HG03432 (cell line): Measurements from ENCODE around the gene BEST1.
"Not testable (repeated sequence)": the region's sequence is repeated elsewhere in the genome, so short reads cannot be mapped to it uniquely, and the experiment has no call there.

Source experiments
- ATAC-seq: cut with Tn5 transposase; IDR thresholded peaks from one replicate; pipeline ENCODE4 v1.9.1; 2021; ENCODE audit warnings: mild to moderate bottlenecking, moderate library complexity; ENCODE audit not compliant: unreplicated experiment

Gene BEST1

GRCh38 chr11:61975638-61976419 lies 25.7 kb downstream of the BEST1 start:
- no peak for ATAC-seq

GRCh38 chr11:61976420-61976800 lies 26.3 kb downstream of the BEST1 start:
- no peak for ATAC-seq

DNA sequence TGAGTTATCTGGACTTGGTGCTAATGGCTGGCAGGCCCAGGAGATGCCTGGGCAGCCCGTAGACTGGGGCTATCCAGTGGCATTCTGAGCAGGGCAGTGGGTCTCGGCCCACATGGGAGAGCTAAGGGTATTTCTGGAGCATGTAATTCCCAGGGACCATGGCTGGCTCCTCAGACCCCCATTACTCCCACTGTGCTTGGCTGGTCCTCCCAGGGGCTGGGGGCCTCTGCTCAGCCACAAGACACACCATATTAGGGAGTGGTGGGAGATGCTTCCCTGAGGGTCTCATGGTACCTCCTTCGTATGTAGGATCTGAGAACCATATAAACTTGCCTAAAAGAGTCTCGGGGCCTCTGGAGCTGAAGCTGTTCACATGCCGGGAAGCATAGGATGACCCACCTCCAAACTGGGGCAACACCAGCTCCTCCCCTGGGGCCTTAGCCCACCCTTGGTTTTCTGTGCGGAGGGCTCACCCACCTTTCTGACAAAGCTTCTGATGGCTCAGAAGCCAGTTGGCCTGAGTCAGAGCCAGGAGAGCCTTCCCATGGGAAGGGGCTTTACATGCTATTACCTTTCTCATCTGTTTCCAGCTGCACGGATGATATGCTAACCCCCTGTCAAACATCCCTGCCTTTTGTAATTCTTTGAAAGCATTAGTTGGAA lies 26.8 kb downstream of the BEST1 start:
- ATAC-seq = no peak

DNA sequence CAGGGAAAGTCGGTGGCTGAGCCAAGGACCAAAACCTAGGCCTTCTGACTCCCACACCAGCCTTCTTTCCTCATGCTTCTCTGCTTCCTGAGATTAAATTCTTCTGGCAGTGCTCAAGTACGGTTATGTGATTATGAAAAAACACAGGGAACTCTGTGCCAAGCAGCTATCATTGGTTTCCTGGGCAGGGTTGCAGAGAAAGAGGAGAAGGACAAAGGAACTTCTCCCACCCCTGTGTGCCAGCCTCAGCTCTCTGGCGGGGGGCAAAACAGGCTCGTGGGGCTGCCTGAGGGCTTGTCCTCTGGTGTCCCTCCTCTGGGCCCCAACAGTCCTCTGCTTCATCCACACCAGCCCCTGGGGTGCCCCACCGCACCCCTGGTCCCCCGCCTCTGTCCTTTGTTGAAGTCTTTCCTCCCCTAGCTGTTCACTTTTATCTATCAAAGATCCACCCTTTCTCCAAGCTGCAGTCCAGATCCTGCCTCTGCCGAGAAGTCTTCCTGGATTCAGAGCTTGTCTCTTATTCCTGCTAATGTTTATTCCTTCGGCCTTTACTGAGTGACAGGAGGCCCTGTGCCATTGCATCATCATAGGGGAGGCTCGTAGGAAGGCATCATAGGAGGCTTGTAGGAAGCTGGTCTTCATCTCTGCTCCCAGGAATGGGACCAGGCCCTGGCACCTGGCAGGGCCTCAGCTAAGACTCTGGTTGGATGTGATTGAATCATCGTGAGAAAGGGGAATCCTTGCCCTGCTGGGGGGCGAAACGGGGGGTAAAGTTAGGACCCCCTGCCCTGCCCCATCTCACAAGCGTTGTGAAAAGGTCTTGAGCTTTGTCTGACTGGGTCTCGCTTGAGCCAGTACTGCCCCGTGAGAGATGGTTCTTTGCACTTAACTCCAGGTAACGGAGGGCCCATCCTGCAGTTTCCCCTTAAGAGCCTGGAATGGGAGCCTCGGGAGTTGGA lies 28.8 kb downstream of the BEST1 start:
- no peak for ATAC-seq

- ATAC-seq = no peak
These were observed 30.8 kb downstream of the BEST1 start for GRCh38 chr11:61980783-61981541.

GRCh38 chr11:61983419-61983818 lies 33.3 kb downstream of the BEST1 start:
- ATAC-seq = no peak

- ATAC-seq = no peak
These were observed 35.7 kb downstream of the BEST1 start for GRCh38 chr11:61985869-61986268.

DNA sequence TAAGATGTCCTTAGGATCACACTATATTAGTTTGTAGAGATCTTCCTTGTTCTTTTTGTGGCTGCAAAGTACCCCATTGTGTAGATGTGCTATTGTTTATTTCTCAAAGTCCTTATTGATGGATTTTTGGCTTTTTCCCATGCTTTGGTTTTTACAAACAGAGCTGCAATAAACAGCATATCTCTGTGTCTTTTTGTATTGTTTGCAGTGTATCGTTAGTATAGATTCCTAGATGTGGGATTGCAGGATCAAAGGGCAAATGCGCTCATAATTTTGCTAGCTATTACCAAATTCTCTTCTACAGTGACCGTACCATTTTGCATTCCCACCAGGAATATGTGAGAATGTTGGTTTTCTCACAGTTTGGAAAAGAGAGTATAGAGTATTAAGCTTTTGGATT lies 44.8 kb downstream of the BEST1 start:
- no peak for ATAC-seq

- no peak for ATAC-seq
These were observed 46.8 kb downstream of the BEST1 start for GRCh38 chr11:61996933-61997332.

DNA sequence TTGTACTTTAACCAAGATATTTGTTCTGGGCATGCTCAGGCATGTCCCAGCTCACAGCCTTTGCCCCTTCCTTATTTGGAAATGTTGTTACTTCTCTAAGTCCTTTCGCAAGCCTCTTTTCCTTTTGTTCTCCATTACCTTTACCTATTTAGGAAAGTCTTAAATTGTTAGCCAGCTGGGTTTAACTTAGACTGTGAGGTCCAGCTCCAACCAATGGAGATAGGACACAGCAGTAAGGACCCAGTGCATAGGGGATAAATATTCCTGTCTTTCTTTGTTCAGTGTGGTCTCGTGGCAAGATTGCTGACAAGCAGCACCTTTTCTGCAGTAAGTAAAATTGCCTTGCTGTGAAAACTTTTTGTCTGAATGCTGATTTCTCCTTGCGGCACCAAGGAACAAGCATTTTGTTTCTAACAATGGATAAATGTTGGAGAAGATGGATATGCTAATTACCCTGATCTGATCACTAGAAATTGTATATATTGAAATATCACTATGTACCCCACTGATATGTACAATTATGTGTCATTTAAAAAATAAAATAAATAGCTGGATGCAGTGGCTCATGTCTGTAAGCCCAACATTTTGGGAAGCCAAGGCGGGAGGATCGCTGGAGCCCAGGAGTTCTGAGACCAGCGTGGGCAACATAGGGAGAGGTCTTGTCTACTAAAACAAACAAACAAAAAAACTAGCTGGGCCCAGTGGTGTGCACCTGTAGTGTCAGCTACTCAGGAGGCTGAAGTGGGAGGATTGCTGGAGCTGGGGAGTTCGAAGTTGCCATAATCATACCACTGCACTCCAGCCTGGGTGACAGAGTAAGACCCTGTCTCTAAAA lies 49.2 kb downstream of the BEST1 start:
- no peak for ATAC-seq

DNA sequence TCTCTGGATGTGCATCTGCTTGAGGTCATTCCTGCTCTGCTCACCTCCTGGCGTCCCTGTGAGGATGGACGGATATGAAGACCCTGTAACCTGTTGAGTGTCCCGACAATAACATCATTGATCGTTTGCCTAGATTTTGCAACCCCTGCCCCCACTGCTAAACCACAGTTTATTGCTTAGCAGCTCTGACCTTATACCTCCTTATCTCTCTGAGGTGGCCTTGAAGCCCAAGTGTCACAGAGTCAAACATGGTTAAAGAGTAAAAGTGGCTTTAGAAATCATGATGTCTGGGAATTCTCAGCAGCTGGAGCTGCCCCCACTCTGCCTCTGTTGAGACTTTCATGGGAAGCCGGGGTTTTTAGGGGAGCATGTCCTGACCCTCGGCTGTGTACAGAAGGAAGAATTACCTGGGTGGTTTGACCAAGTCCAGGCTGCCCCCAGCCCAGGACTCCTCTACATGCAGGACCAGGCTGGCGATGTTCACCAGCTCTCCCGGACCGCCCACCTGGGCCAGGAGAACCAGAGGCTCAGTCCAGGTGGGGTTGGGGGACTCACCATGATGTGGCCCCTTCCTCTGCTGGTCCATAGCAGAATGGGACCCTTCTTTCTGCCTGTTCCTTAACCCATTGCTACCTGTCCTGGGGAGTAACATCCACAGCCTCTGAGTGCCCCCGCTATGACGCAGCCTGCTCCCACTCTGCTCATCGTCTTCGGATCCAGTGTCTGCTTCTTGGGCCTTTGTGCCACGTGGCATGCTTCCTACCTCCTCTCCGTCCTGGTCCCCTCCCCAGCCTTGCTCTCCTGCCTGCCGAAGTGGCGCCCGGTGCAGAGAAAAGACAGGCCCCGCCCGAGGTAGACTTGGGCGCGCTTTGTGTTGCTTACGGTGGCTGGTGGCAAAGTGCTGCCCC lies 50.6 kb downstream of the BEST1 start:
- no peak for ATAC-seq

- ATAC-seq = no peak
These were observed 51.5 kb downstream of the BEST1 start for GRCh38 chr11:62001450-62002191.

- ATAC-seq = not testable (repeated sequence)
These were observed 52.1 kb downstream of the BEST1 start for GRCh38 chr11:62002283-62002682.

GRCh38 chr11:62004473-62004872 lies 54.3 kb downstream of the BEST1 start:
- ATAC-seq = no peak

DNA sequence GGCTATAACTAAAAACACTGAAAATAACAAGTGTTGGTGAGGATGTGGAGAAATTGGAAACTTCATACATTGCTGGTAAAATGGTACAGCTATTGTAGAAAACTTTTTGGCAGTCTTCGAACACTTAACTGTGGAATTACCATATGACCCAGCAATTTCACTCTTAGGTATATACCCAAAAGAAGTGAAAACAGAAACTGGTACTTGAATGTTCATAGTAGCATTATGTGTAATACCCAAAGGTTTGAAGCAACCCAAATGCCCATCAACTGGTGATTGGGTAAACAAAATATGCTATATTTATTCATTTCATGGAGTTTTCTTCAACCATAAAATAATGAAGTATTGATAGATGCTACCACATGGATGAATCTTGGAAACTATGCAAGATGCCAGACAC lies 58.0 kb downstream of the BEST1 start:
- no peak for ATAC-seq

DNA sequence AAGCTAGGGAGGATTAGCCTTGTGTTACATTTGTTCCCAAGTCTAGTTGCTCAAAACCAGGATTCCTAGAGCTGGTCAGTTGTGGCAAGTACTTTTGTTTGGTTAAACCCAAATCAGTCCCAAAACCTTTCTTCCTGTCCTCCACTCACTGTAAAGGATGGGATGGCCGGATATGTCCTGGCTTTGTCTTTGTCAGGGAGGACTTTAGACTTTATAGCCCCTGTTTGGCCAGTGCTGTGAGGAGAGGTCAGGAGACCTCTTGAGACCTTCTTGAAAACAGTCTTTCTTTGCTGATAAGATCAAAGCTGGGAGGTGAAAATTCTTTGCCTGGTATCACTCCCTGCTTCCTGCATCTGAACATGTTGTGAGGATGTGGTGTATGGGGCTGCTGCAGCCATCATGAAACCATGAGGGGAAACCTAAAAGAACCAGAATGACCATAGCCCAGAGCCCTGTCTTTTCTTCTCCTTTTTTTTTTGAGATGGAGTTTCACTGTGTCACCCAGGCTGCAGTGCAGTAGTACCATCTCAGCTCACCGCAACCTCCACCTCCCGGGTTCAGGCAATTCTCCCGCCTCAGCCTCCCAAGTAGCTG lies 60.9 kb downstream of the BEST1 start:
- no peak for ATAC-seq

DNA sequence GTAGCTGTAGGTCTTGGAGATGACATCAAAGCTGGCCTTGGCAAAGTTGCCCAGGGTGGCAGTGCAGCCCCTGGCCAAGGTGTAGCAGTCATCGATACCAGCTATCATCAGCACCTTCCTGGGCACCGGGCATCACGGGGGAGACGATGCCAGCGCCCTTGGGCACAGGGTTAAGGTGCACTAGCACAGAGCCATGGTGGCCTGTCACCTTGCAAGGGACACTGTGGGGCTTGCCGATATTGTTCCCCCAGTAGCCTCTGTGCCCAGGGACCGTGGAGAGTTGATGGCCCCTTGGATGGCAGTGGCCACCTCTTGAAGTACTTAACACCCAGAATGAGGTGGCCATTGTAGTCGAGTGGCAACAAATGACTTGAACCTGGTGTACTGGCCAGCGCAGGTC lies 61.7 kb downstream of the BEST1 start:
- ATAC-seq = no peak

- no peak for ATAC-seq
These were observed 62.3 kb downstream of the BEST1 start for GRCh38 chr11:62012451-62012831.
